ENCODE measurements around the gene DNAJC18. TPM values are rescaled to one million over a fixed set of nuclear protein-coding genes. Genes with fewer than 3 reads are reported as not detected.

DNAJC18 gene
- 8.1 and 8.6 TPM in 2 replicates for total RNA-seq

DNA sequence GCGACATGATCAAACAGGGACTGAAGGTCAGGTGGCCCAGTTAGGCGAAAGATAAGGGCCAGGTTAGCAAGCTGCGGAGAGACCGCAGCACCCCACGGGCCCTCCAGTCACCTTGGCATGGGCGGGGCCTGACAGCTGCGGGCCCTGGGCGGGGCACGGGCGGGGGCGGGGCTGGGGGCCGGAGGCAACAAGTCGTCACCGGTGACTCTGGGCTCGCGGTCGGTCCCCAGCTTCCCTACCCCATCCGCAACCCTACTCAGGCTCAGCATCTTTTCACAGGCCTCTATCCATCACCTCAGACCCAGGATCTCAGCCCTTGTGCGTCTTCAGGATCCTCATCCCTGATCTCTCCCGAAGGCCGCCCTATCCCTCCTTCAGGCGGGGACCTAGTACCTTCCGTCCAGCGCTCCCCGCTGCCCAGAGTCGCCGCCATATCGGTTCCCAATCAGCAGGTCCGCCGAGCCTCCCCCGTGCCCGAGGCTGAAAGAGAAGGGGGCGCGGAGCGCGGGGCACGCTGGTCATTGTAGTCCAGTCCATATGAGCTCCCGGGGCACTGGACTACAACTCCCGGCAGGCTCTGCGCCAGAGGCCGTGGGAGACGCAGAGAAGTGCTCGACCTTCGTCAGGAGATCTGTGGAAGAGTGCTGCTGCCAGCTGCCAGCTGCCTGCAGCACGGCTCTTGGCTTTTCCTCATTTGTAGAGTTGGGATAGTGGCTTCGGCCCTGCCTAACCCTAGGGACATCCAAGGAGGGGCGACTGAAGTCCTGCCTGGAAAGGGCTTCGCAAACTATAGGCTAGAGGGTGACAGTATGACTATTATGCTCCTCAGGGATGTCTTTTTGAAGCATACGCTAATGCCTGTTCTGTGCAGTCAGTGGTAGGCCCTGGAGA, at the start of gene DNAJC18:
Gene DNAJC18, minus strand, starts transcription at position 513 of the 891 bp plus-strand sequence. Its CDS starts 80 bp downstream, at position 433.

DNA sequence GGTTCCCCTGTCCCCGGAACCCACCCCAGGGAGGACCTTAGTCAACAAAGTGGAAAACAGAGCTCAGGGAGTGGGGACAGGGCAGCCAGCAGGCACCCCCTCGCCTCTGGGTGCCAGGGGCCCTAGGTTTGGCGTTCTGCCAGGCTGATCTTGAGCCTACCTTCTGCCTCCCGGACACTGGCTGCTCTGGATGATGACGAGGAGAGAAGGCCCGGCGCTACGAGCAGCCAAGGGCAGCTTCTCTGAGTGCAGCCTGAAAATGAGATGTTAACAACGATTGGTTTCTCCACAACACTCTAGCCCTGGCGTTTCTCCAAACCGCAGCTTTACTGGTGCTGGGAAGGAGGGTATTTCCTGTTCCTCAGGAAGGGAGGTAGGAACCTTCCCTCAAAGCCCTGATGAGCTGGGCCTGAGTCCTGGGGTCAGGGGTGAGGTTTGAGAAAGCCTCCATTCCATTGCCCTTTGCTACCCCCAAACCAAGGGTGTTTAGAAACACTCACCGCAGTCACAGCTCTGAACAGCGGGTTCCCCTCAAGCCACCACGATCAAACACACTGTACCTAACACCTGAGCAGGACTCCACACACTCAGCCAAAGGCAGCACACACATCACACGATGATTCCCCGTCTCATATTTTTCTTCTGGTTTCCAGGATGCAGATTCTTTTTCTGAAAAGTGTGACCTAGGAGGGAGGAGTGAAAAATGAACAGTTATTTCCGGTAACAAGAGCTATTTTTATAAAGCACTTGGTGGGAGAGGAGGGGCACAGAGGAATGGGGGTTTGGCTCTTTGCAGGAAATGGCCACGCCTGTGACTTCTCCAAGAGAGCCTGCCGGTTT, 42.9 kb upstream of the DNAJC18 start, which contains the start of gene STING1:
Gene STING1, minus strand, starts transcription at position 709 of the 840 bp plus-strand sequence. CDS start 1,054 bp downstream, outside the sequence.

GRCh38 chr5:139470821-139471300, 31.5 kb upstream of the DNAJC18 start, which contains the start of gene SMIM33:
TSS of gene SMIM33 (plus strand) at chr5:139471004. CDS start at chr5:139471122, 118 bp downstream.

DNA sequence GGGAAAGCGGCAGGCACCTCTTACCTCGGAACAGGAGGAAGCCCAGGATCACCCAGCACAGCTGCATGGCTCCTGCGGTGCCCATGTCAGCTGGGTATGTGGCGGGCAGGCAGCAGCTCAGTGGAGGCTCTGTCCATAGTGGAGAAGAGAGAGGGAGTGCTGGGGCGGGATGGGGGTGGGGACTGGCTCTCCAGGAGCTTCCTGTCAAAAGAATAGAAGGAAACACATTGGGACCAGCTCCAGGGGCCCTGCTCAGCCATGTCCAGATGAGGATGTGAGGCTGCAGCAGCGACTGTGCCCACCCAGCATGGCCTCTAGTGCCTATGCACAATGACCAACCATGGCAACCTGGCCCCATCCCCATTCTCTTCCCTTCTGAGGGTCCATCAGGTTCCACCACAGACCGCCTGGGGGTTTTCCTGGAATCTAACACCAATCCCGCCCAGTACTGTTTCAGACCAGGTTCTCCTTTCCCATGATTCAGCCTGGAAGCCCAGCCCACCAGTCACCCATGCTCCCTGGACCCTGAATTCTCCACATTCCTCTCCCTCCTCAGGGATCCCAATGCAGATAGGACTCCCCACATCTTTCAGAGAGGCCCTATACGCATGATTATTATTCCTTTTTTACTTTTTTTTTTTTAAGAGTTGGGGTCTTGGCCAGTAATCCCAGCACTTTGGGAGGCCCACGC, 23.4 kb upstream of the DNAJC18 start, which contains the start of gene ECSCR:
Gene ECSCR, minus strand, starts transcription at position 158 of the 691 bp plus-strand sequence. Its CDS starts 73 bp downstream, at position 85.

GRCh38 chr5:139403787-139404483, 35.4 kb downstream of the DNAJC18 start, which contains the start of gene SPATA24:
TSS of gene SPATA24 (minus strand) at chr5:139404089. CDS start at chr5:139404060, 29 bp downstream.

DNA sequence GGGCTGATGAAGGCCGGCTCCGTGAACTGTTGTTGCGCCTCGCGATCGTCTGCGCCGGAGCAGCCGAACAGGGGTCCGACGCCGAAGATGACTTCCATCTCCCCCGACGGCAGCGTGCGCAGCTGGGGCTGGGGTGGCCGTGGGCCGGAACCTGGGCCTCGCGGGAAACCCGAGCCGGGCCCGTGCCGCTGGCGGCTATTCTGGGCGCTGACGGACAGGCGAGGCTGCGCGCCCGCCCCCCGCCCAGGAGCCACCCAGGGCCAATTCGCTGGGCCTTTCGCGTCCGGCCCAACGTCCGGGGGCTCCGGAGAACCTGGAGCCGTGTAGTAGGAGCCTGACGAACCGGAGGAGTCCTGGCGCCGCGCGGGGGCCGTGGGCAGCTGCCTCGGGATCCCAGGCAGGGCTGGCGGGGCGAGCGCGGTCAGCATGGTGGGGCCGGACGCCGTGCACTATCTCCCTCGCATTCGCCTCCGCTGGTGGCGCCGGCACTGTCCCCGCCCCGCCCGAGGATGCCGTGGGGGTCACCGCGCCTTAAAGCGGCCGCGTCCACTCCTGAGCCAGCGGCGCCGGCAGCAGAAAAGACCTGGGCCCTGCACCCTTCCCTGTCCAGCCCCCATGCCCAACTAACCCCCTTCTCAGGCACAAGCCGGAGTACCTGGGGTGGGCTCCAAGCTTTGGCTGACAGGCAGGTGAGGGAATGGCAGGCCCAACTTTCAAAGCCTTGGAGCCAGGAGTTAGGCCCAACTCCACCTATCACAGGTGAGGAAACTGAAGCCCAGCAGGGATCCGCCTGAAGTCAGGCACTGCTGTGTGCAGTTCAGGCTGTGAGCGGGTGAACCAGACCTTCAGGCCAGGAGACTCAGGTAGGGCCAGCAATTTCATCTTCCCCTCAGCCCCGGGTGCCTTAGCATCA, 44.4 kb downstream of the DNAJC18 start, which contains the start of gene PROB1:
Gene PROB1, minus strand, starts transcription at position 451 of the 913 bp plus-strand sequence. Its CDS starts 23 bp downstream, at position 428.

GRCh38 chr5:139389701-139390638, 49.4 kb downstream of the DNAJC18 start, which contains the start of gene MZB1:
TSS of gene MZB1 (minus strand) at chr5:139389913. CDS start at chr5:139389856, 57 bp downstream.

DNA sequence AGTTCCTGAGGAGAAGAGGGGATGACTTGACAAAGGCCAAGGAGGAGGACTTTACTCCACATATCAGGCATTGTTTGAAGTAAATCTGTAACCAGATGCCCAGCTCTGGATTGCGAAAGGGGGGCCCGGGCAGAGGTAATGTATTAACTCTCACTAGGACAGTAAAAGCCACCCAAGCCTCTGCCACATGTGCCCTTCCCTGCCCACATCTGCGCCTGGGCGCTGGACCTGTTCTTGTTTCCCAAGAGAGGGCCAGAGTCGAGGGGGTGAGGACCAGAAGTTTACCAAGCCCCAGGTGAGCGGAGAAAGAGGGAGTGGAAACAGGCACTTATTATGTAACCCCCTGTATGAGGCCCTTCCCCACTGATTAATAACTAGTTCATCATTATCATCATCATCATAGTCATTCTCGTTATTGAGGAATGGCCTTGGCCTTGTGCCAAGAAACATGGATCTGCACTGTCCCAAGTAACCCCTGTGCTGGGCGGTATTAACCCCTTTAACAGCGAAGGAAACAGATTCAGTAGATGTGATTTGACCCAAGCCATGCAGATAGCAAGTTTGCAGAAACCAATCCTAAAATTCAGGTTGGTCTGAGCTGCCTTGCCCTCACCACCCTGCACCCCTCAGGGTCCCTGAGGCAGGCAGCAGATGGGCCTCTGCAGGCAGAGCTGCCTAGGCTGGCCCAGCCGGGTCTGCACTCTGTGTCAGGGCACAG, 55.9 kb downstream of the DNAJC18 start, which contains the start of gene SLC23A1:
Gene SLC23A1, minus strand, starts transcription at position 23 of the 718 bp plus-strand sequence. CDS start 44 bp downstream, outside the sequence.

Small RNA genes lying within 50 kb of the gene (small RNA-seq; reads per million reads assigned to genes)
- not detected for gene RNU5B-4P (ENCODE audit: low replicate concordance)

Other genes with a start within 250 kb of the DNAJC18 start
- gene SIL1, start 241.2 kb downstream of the DNAJC18 start, total RNA-seq, result 32.9 and 99.6 TPM in 2 replicates
- gene MATR3, start 145.8 kb downstream of the DNAJC18 start, total RNA-seq, result 175 and 208 TPM in 2 replicates
- gene PAIP2, start 97.7 kb downstream of the DNAJC18 start, total RNA-seq, result 45.4 and 53.4 TPM in 2 replicates
- not detected in 2 replicates for gene SLC23A1, start 56.2 kb downstream of the DNAJC18 start, total RNA-seq
- 0.29 TPM in 1 of 2 replicates, not detected in the other for gene MZB1, start 49.6 kb downstream of the DNAJC18 start, total RNA-seq
- gene PROB1, start 44.4 kb downstream of the DNAJC18 start, total RNA-seq, result 2.6 and 4.0 TPM in 2 replicates
- 4.9 and 7.0 TPM in 2 replicates for gene SPATA24, start 35.4 kb downstream of the DNAJC18 start, total RNA-seq
- 0.43 TPM in 1 of 2 replicates, not detected in the other for gene ECSCR, start 23.2 kb upstream of the DNAJC18 start, total RNA-seq
- gene SMIM33, start 31.5 kb upstream of the DNAJC18 start, total RNA-seq, result under 0.01 TPM in 1 of 2 replicates, not detected in the other
- 36.3 and 72.7 TPM in 2 replicates for gene STING1, start 43.2 kb upstream of the DNAJC18 start, total RNA-seq
- gene UBE2D2, start 121.8 kb upstream of the DNAJC18 start, total RNA-seq, result 51.9 and 90.2 TPM in 2 replicates
- gene CXXC5, start 208.8 kb upstream of the DNAJC18 start, total RNA-seq, result 61.1 and 77.9 TPM in 2 replicates